ENCODE measurements around the gene ARAP3. TPM values are rescaled to one million over a fixed set of nuclear protein-coding genes. Genes with fewer than 3 reads are reported as not detected.

Gene ARAP3
- total RNA-seq, 1 experiment from 2014 or later = 27.6 TPM

DNA sequence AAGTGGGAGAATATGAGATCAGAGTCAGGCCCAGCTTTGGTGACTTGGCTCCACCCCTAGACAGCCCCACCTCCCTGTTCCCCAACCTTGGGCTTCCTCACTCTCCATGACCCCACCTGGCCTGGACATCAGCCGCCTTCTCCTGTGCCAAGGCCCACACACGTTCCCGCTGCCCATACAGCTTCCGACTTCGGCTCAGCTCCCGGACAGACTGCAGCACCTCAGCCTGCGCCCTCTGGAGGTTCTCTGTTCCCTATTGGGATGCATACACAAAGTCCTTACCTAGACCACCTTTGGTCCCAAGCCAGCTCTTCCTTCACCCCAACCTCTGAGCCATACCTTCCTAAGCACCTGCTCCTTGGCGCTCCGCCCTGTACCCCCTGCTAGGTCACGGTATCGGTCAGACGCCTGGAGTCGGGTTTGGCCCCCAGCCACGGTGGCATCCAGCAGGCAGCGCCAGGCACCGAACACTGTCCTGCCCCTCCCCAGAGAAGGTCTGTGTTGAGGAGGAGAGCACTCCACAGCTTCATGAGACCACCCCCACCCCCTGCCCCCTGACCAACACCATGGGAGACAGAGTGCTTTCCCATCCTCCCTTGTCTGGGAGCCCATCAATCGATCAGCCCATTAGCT lies 32.9 kb downstream of the ARAP3 start:
- H3K23ac ChIP-seq (ENCODE audit: insufficient read length, low read depth, low read length) = no peak overlapping the region
- no peaks in the 10 kb centered on the region for H3K79me2 ChIP-seq (ENCODE audit: insufficient read depth, low read length)
- H3K4ac ChIP-seq (ENCODE audit: low read depth, low read length) = no peak overlapping the region
- no peak overlapping the region for H3K4me2 ChIP-seq (ENCODE audit: insufficient read depth, insufficient read length, low read length)
- no peak overlapping the region for H2BK15ac ChIP-seq (ENCODE audit: low read depth, low read length)
- H4K8ac ChIP-seq (replicated peaks; ENCODE audit: insufficient read length, low read depth, low read length) = no peak overlapping the region
- TF ChIP-seq CTCF (conservative IDR thresholded peaks at IDR 0.05) = no peak
- no peak overlapping the region for H2AFZ ChIP-seq (ENCODE audit: low read length)
- H3K27ac Mint-ChIP-seq = no peak overlapping the region
- H4K5ac ChIP-seq (ENCODE audit: insufficient read length, low read depth, low read length) = no peak overlapping the region
- H3T11ph ChIP-seq (ENCODE audit: low read length) = no peak overlapping the region
- H2AK5ac ChIP-seq (ENCODE audit: insufficient read length, low read length) = no peak overlapping the region
- H3K4me3 Mint-ChIP-seq = 0 out of 5 replicates have a peak overlapping the region, but pooled peaks of 1 of the 2 experiments have one; percentile 61
- no peak overlapping the region for H2BK5ac ChIP-seq (ENCODE audit: insufficient read length, low read length)
- H4K91ac ChIP-seq (ENCODE audit: insufficient read length, low read depth, low read length) = no peak overlapping the region
- WGBS (ENCODE audit: extremely low coverage, insufficient read length, low lambda C conversion rate) = no CpG with 5 or more reads among the region's 17 CpGs
- peaks cover 8% of the 10 kb centered on the region for H3K23me2 ChIP-seq (ENCODE audit: insufficient read length, low read depth, low read length, poor library complexity, severe bottlenecking)
- no peak overlapping the region for H2BK120ac ChIP-seq (ENCODE audit: low read depth, low read length, poor library complexity, severe bottlenecking)
- H3K27me3 ChIP-seq (ENCODE audit: insufficient read depth, low read length) = no peaks in the 10 kb centered on the region
- H3K79me1 ChIP-seq (ENCODE audit: insufficient read depth, low read depth, low read length, poor library complexity, severe bottlenecking) = no peaks in the 10 kb centered on the region
- H3K27ac ChIP-seq (ENCODE audit: insufficient read length, low read depth, low read length) = no peak overlapping the region
- no peaks in the 10 kb centered on the region for H3K9me3 ChIP-seq (ENCODE audit: control insufficient read depth, low read depth, low read length)
- no peak overlapping the region for H2BK12ac ChIP-seq (ENCODE audit: insufficient read length, low read depth, low read length)
- H4K20me1 ChIP-seq (ENCODE audit: control insufficient read depth, insufficient read depth, insufficient read length) = no peaks in the 10 kb centered on the region
- H3K4me1 ChIP-seq (ENCODE audit: insufficient read depth, low read length) = no peaks in the 10 kb centered on the region; the same call in 1 of the 2 replicates
- H3K27me3 Mint-ChIP-seq (ENCODE audit: low read depth) = peaks cover 7% of the 10 kb centered on the region; the same call in 1 of the 2 replicates
- no peak for DNase-seq
- H3K36me3 Mint-ChIP-seq (ENCODE audit: insufficient read depth in 1 of 3, low read depth in 3 of 3) = peaks cover 11 to 44% (median 25%) of the 10 kb centered on the region in 3 experiments; a peak in 6 of 7 replicates
- no peak overlapping the region for H3K14ac ChIP-seq (ENCODE audit: insufficient read depth, low read length)
- no peak overlapping the region for H3K56ac ChIP-seq (ENCODE audit: insufficient read length, low read depth, low read length)
- H3K4me1 Mint-ChIP-seq = peaks cover 19 to 23% of the 10 kb centered on the region in 2 experiments
- H3K9ac ChIP-seq (ENCODE audit: extremely low read depth, insufficient read length, low read length) = no peak overlapping the region
- H3K9me3 Mint-ChIP-seq = no peaks in the 10 kb centered on the region
- no peak overlapping the region for H3K18ac ChIP-seq (ENCODE audit: insufficient read length, low read depth, low read length)
- H2BK20ac ChIP-seq (ENCODE audit: low read depth, low read length, poor library complexity, severe bottlenecking) = no peak overlapping the region

Data from H9 (cell line).